HCT116 (cell line): Measurements from ENCODE around the gene LRRC56. TPM values are rescaled to one million over a fixed set of nuclear protein-coding genes. Genes with fewer than 3 reads are reported as not detected.

ENCODE experiments used
- ATAC-seq: fragments of 200-7000 bp; cut with Tn5 transposase; 2 replicates; pipeline ENCODE4 v1.9.1; 2020; ENCODE audit warnings: mild to moderate bottlenecking, moderate library complexity
- BruUV-seq: library from RNA; stranded (reverse); fragments of 400-500 nt; replicated peaks from 2 replicates; lab custom pipeline; 2021; lab: Mats Ljungman, UMichigan
- CTCF ChIA-PET: fragments of 300-600 bp; sonication (Branson Sonifier 250); formaldehyde crosslinking; loops from one replicate; lab custom pipeline; 2021; ENCODE audit warnings: antibody characterized with exemption; lab: Charles Lee
- POLR2A ChIA-PET: fragments of 300-600, 350-600 bp; sonication (Branson Sonifier 250); formaldehyde crosslinking; loops from one replicate; lab custom pipeline; 2021; ENCODE audit warnings: antibody characterized with exemption; lab: Charles Lee
- RAD21 ChIA-PET, 2 experiments: fragments of 300-600 bp; sonication (Branson Sonifier 250); formaldehyde crosslinking; loops; one replicate each; lab custom pipeline; 2023; ENCODE audit warnings: low total read pairs in 2 of 2; ENCODE audit not compliant: uncharacterized antibody in 2 of 2, unreplicated experiment in 2 of 2, low non-redundant PET in 1 of 2; lab: Charles Lee
- DNase-seq: peaks from one replicate; pipeline ENCODE4 v3.0.0-alpha.2; 2010; ENCODE audit warnings: low read depth, low spot score
- H2AFZ ChIP-seq: fragments of 200-600 bp; shearing (Covaris generic), sonication (generic); 2 replicates; pipeline ENCODE4 v1.6.1; 2017; ENCODE audit warnings: low read depth, mixed run types, mixed read lengths, antibody characterized with exemption, low read length; ENCODE audit not compliant: poor library complexity, severe bottlenecking
- H3K27ac ChIP-seq: 2 replicates; pipeline ENCODE4 v1.5.1; 2012; ENCODE audit warnings: low read depth, low read length
- H3K27me3 ChIP-seq: fragments of 200-600 bp; sonication (generic); 2 replicates; pipeline ENCODE4 v1.6.1; 2016; ENCODE audit warnings: mixed run types, low read length, mixed read lengths; ENCODE audit not compliant: insufficient read depth
- H3K36me3 ChIP-seq, 2 experiments: fragments of 200-500 bp in 1 of 2; fragments of 200-600 bp in 1 of 2; sonication (Bioruptor generic) in 1 of 2; sonication (generic) in 1 of 2; 2 replicates each; pipeline versions ENCODE4 v1.5.1 to v1.6.1; 2014 to 2016; ENCODE audit warnings: low read length in 2 of 2, inconsistent platforms in 1 of 2, mixed read lengths in 1 of 2, mixed run types in 1 of 2; ENCODE audit not compliant: insufficient read depth in 2 of 2, control insufficient read depth in 1 of 2
- H3K4me1 ChIP-seq, 2 experiments: fragments of 200-600 bp in 1 of 2; sonication (generic) in 1 of 2; 2 replicates each; pipeline versions ENCODE4 v1.5.1 to v1.6.1; 2012 to 2017; ENCODE audit warnings: low read length in 2 of 2, inconsistent platforms in 1 of 2, mild to moderate bottlenecking in 1 of 2, mixed read lengths in 1 of 2, mixed run types in 1 of 2, moderate library complexity in 1 of 2; ENCODE audit not compliant: insufficient read depth in 2 of 2, control insufficient read depth in 1 of 2
- H3K4me2 ChIP-seq: fragments of 200-600 bp; sonication (generic); 2 replicates; pipeline ENCODE4 v1.6.1; 2017; ENCODE audit warnings: mixed run types, low read length, mixed read lengths
- H3K4me3 ChIP-seq, 2 experiments: fragments of 200-600 bp in 1 of 2; sonication (generic) in 1 of 2; replicated peaks in 1 of 2; 2 replicates each; pipeline ENCODE4 v1.5.1; 2011 to 2016; ENCODE audit warnings: low read length in 2 of 2, control low read depth in 1 of 2, low read depth in 1 of 2, mild to moderate bottlenecking in 1 of 2, mixed read lengths in 1 of 2, mixed run types in 1 of 2
- H3K79me2 ChIP-seq: fragments of 200-600 bp; sonication (generic); 2 replicates; pipeline ENCODE4 v1.6.1; 2017; ENCODE audit warnings: mild to moderate bottlenecking, mixed run types, low read length, moderate library complexity, mixed read lengths; ENCODE audit not compliant: insufficient read depth
- H3K9ac ChIP-seq: fragments of 200-600 bp; sonication (generic); 2 replicates; pipeline ENCODE4 v1.6.1; 2016; ENCODE audit warnings: low read length, mixed read lengths
- H3K9me2 ChIP-seq: fragments of 200-600 bp; sonication (generic), shearing (Covaris generic); 2 replicates; pipeline ENCODE4 v1.6.1; 2017; ENCODE audit warnings: mixed run types, mild to moderate bottlenecking, moderate library complexity; ENCODE audit not compliant: insufficient read depth
- H3K9me3 ChIP-seq, 2 experiments: fragments of 200-500 bp in 1 of 2; fragments of 200-600 bp in 1 of 2; sonication (Bioruptor generic) in 1 of 2; sonication (generic) in 1 of 2; 2 replicates each; pipeline ENCODE4 v1.6.1; 2014 to 2017; ENCODE audit warnings: low read length in 2 of 2, mixed read lengths in 2 of 2, inconsistent platforms in 1 of 2, low read depth in 1 of 2, mild to moderate bottlenecking in 1 of 2, mixed run types in 1 of 2, moderate library complexity in 1 of 2; ENCODE audit not compliant: control insufficient read depth in 1 of 2, insufficient read depth in 1 of 2
- H4K20me1 ChIP-seq: fragments of 200-600 bp; sonication (generic), shearing (Covaris generic); 2 replicates; pipeline ENCODE4 v1.6.1; 2017; ENCODE audit warnings: mixed run types, mild to moderate bottlenecking, moderate library complexity; ENCODE audit not compliant: insufficient read depth
- CBX3 ChIP-seq: IDR thresholded peaks from 2 replicates; pipeline ENCODE4 v1.6.1; 2012; ENCODE audit warnings: low read depth
- CEBPB ChIP-seq: IDR thresholded peaks from 2 replicates; pipeline ENCODE4 v1.6.1; 2012; ENCODE audit warnings: low read depth
- CTCF ChIP-seq, 3 experiments: fragments of 200-600 bp in 1 of 3; sonication (generic) in 1 of 3; IDR thresholded peaks in 2 of 3; conservative IDR thresholded peaks in 1 of 3; 2 replicates each; pipeline ENCODE4 v1.5.1; 2012 to 2017; ENCODE audit warnings: low read depth in 2 of 3, low read length in 2 of 3, antibody characterized with exemption in 1 of 3, borderline replicate concordance in 1 of 3, control low read depth in 1 of 3, mild to moderate bottlenecking in 1 of 3, mixed read lengths in 1 of 3, mixed run types in 1 of 3, moderate library complexity in 1 of 3; ENCODE audit not compliant: insufficient read depth in 1 of 3
- EGR1 ChIP-seq: IDR thresholded peaks from 2 replicates; pipeline ENCODE4 v1.6.1; 2012; ENCODE audit warnings: low read depth
- ELF1 ChIP-seq: IDR thresholded peaks from 2 replicates; pipeline ENCODE4 v1.6.1; 2012; ENCODE audit warnings: low read depth, borderline replicate concordance
- EZH2 ChIP-seq: fragments of 200-600 bp; sonication (generic); IDR thresholded peaks from 2 replicates; pipeline ENCODE4 v1.6.1; 2017; ENCODE audit warnings: antibody characterized with exemption, mixed run types
- EZH2phosphoT487 ChIP-seq: fragments of 200-600 bp; IDR thresholded peaks from 2 replicates; pipeline ENCODE4 v1.6.1; 2018; ENCODE audit warnings: antibody characterized with exemption, borderline replicate concordance
- FOSL1 ChIP-seq: IDR thresholded peaks from 2 replicates; pipeline ENCODE4 v1.6.1; 2012; ENCODE audit warnings: low read depth
- POLR2A ChIP-seq: IDR thresholded peaks from 2 replicates; pipeline ENCODE4 v1.7.0; 2011; ENCODE audit warnings: borderline replicate concordance; ENCODE audit not compliant: insufficient read depth, insufficient read length; ENCODE audit errors: extremely low read depth
- POLR2AphosphoS5 ChIP-seq: IDR thresholded peaks from 2 replicates; pipeline ENCODE4 v1.6.1; 2011; ENCODE audit warnings: mild to moderate bottlenecking, low read depth, low read length, moderate library complexity
- SP1 ChIP-seq: IDR thresholded peaks from 2 replicates; pipeline ENCODE4 v1.6.1; 2012; ENCODE audit warnings: low read depth
- SRF ChIP-seq: IDR thresholded peaks from 2 replicates; pipeline ENCODE4 v1.6.1; 2012; ENCODE audit warnings: low read depth
- YY1 ChIP-seq: IDR thresholded peaks from 2 replicates; pipeline ENCODE4 v1.6.1; 2011; ENCODE audit warnings: low read length, low read depth, moderate library complexity, mild to moderate bottlenecking; ENCODE audit not compliant: insufficient replicate concordance; ENCODE audit errors: extremely low read depth
- ZFX ChIP-seq: fragments of 450-650 bp; IDR thresholded peaks from 2 replicates; pipeline ENCODE4 v1.6.1; 2017
- ZNF274 ChIP-seq: fragments of 200-500 bp; sonication (Bioruptor generic); IDR thresholded peaks from 2 replicates; pipeline ENCODE4 v1.6.1; 2014; ENCODE audit warnings: mild to moderate bottlenecking, low read depth, low read length, inconsistent platforms
- intact Hi-C: fragments of 100-400 bp; cut with micrococcal nuclease; formaldehyde crosslinking; loops from 2 replicates; pipeline ENCODE4 v1.10.0; 2022
- total RNA-seq: library from RNA; stranded (reverse); gene quantifications from one replicate; pipeline ENCODE4 v1.2.1, GENCODE V29; 2021; ENCODE audit not compliant: unreplicated experiment
- TF ChIP-seq, protein P1 (sequence below): IDR thresholded peaks from 2 replicates; pipeline ENCODE4 v1.6.1; 2012
- TF ChIP-seq, protein P2 (sequence below): IDR thresholded peaks from 2 replicates; pipeline ENCODE4 v1.6.1; 2011; ENCODE audit warnings: mild to moderate bottlenecking, low read length, moderate library complexity; ENCODE audit not compliant: insufficient replicate concordance; ENCODE audit errors: extremely low read depth
- TF ChIP-seq, protein P3 (sequence below): IDR thresholded peaks from 2 replicates; pipeline ENCODE4 v1.6.1; 2012

The LRRC56 gene
- total RNA-seq, 1 experiment from 2014 or later = 9.1 TPM

DNA sequence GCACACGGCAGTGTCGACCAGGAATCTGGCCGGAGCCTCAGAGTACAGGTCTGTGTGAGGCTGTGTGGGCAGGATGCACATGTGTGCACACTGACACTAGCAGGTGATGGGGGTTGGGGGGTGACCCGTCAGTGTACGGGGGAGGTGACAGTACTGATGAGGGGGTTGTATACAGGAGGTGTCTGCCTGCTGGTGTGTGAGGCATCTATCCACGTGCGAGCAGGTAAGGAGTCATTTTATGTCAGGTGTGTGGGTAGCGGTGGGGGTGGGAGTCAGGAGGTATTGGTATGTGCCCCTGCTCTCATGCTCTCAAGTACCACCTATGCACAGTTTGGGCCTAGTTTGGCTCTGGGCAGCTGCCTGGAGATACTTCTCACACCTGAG lies 34.5 kb downstream of the LRRC56 start:
- intact Hi-C loops = no loop called here
- no peak for DNase-seq
- no peak overlapping the region for H3K4me2 ChIP-seq
- H2AFZ ChIP-seq = no peak overlapping the region
- H3K9me2 ChIP-seq = no peaks in the 10 kb centered on the region
- ChIA-PET POLR2A (no interaction called here), CTCF (no interaction called here), RAD21 (no interaction called here)
- no peaks in the 10 kb centered on the region for H3K27me3 ChIP-seq
- peaks cover 9 to 44% of the 10 kb centered on the region in 2 experiments; a peak in 3 of 4 replicates for H3K4me1 ChIP-seq
- no peaks in the 10 kb centered on the region for H3K9me3 ChIP-seq
- H3K4me3 ChIP-seq = no peak overlapping the region
- no TSS peak for BruUV-seq
- no peak overlapping the region for H3K9ac ChIP-seq
- TF ChIP-seq POLR2AphosphoS5 = 0 out of 2 replicates have a peak, but pooled peaks have one; percentile 15
- no peak for TF ChIP-seq POLR2A
- H4K20me1 ChIP-seq = no peaks in the 10 kb centered on the region
- H3K36me3 ChIP-seq = no peaks in the 10 kb centered on the region
- ATAC-seq = no peak
- H3K27ac ChIP-seq = peak overlapping the region; percentile 2; the same call in 1 of the 2 replicates
- peaks cover 4% of the 10 kb centered on the region for H3K79me2 ChIP-seq

GRCh38 chr11:573146-573759 lies 35.9 kb downstream of the LRRC56 start:
- Histone ChIP-seq H3K4me3 (no peak overlapping the region), H2AFZ (no peak overlapping the region), H4K20me1 (no peaks in the 10 kb centered on the region), H3K4me1 (peaks cover 16 to 42% of the 10 kb centered on the region in 2 experiments), H3K79me2 (peaks cover 19% of the 10 kb centered on the region), H3K27me3 (no peaks in the 10 kb centered on the region), H3K9ac (no peak overlapping the region), H3K9me2 (no peaks in the 10 kb centered on the region), H3K9me3 (no peaks in the 10 kb centered on the region), H3K36me3 (peaks cover 0 to 8% of the 10 kb centered on the region in 2 experiments; a peak in 1 of 4 replicates), H3K4me2 (no peak overlapping the region), H3K27ac (no peak overlapping the region)
- ChIA-PET RAD21 (no interaction called here), CTCF (no interaction called here), POLR2A (no interaction called here)
- no TSS peak for BruUV-seq
- intact Hi-C loops = no loop called here
- no peak for ATAC-seq
- no peak for DNase-seq
- TF ChIP-seq ZNF274 = no peak
- TF ChIP-seq, protein P1, sequence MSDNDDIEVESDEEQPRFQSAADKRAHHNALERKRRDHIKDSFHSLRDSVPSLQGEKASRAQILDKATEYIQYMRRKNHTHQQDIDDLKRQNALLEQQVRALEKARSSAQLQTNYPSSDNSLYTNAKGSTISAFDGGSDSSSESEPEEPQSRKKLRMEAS = no peak
- TF ChIP-seq EGR1 = no peak
- TF ChIP-seq YY1 = no peak
- TF ChIP-seq ZFX = no peak
- no peak for TF ChIP-seq FOSL1
- TF ChIP-seq EZH2 = no peak
- TF ChIP-seq EZH2phosphoT487 = no peak
- no peak for TF ChIP-seq CTCF (IDR thresholded peaks at IDR 0.05 in 2 of 3, conservative IDR thresholded peaks at IDR 0.05 in 1 of 3; ENCODE audit: borderline replicate concordance in 1 of 3, insufficient read depth in 1 of 3, low read depth in 2 of 3, low read length in 2 of 3)
- TF ChIP-seq SRF = no peak
- TF ChIP-seq, protein P2, sequence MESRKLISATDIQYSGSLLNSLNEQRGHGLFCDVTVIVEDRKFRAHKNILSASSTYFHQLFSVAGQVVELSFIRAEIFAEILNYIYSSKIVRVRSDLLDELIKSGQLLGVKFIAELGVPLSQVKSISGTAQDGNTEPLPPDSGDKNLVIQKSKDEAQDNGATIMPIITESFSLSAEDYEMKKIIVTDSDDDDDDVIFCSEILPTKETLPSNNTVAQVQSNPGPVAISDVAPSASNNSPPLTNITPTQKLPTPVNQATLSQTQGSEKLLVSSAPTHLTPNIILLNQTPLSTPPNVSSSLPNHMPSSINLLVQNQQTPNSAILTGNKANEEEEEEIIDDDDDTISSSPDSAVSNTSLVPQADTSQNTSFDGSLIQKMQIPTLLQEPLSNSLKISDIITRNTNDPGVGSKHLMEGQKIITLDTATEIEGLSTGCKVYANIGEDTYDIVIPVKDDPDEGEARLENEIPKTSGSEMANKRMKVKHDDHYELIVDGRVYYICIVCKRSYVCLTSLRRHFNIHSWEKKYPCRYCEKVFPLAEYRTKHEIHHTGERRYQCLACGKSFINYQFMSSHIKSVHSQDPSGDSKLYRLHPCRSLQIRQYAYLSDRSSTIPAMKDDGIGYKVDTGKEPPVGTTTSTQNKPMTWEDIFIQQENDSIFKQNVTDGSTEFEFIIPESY = no peak
- TF ChIP-seq CBX3 = no peak
- no peak for TF ChIP-seq POLR2A
- TF ChIP-seq, protein P3, sequence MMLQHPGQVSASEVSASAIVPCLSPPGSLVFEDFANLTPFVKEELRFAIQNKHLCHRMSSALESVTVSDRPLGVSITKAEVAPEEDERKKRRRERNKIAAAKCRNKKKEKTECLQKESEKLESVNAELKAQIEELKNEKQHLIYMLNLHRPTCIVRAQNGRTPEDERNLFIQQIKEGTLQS = no peak
- no peak for TF ChIP-seq SP1
- no peak for TF ChIP-seq ELF1
- no peak for TF ChIP-seq CEBPB
